ENCODE data around the gene NEU3. TPM values are rescaled to one million over a fixed set of nuclear protein-coding genes. Genes with fewer than 3 reads are reported as not detected.

Gene NEU3
- total RNA-seq, 3 donors from 2014 or later, result 6.0 to 8.5 (median 6.7) TPM

DNA sequence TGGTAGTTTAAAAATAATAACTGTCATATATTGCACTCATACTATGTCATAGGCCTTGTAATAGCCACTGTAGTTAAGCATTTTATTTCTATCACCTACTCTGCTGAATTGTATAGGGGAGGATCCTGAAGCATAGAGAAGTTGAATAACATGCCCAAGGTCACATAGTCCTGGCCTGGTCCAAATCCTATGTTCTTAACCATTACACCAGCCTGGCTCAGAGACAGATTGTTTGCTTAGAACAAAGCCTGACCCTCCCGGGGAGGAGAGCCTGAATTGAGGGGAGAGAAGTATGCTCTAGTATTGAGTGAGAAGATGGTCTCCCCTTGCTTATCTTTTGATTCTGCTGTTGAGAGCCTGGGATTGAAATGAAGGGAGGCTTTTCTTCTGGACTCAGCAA, 2.2 kb downstream of the NEU3 start:
- H3K36me3 ChIP-seq (ENCODE audit: low read depth), result no peaks in the 10 kb centered on the region
- no peak overlapping the region for H3K4me3 ChIP-seq
- intact Hi-C loops (cut with DNase I, micrococcal nuclease), result no loop called here
- no peaks in the 10 kb centered on the region for H3K9me3 ChIP-seq
- TF ChIP-seq CTCF (IDR thresholded peaks at IDR 0.05), result no peak
- H3K4me1 ChIP-seq (ENCODE audit: low read depth), result peaks cover 6% of the 10 kb centered on the region
- DNase-seq (no peak), ATAC-seq (no peak)

GRCh38 chr11:74992852-74993251, 4.1 kb downstream of the NEU3 start:
- Histone ChIP-seq H3K4me3 (no peak overlapping the region), H3K9me3 (no peaks in the 10 kb centered on the region), H3K36me3 (ENCODE audit: low read depth) (no peaks in the 10 kb centered on the region), H3K4me1 (ENCODE audit: low read depth) (peaks cover 6% of the 10 kb centered on the region)
- DNase-seq (no peak), ATAC-seq (no peak)
- intact Hi-C loops (cut with DNase I, micrococcal nuclease), result no loop called here
- TF ChIP-seq CTCF (IDR thresholded peaks at IDR 0.05), result no peak

- TF ChIP-seq CTCF (IDR thresholded peaks at IDR 0.05), result no peak
- Histone ChIP-seq H3K4me3 (no peak overlapping the region), H3K36me3 (ENCODE audit: low read depth) (no peaks in the 10 kb centered on the region), H3K9me3 (no peaks in the 10 kb centered on the region), H3K4me1 (ENCODE audit: low read depth) (no peaks in the 10 kb centered on the region)
- DNase-seq, result no peak
- no peak for ATAC-seq
- intact Hi-C loops (cut with DNase I, micrococcal nuclease), result no loop called here
Measured at GRCh38 chr11:75000975-75001354, 12.2 kb downstream of the NEU3 start.

GRCh38 chr11:75001686-75002085, 13.0 kb downstream of the NEU3 start:
- intact Hi-C loops (cut with DNase I, micrococcal nuclease), result no loop called here
- Histone ChIP-seq H3K36me3 (ENCODE audit: low read depth) (no peaks in the 10 kb centered on the region), H3K4me3 (no peak overlapping the region), H3K4me1 (ENCODE audit: low read depth) (no peaks in the 10 kb centered on the region), H3K9me3 (no peaks in the 10 kb centered on the region)
- TF ChIP-seq CTCF (IDR thresholded peaks at IDR 0.05), result no peak
- DNase-seq (no peak), ATAC-seq (no peak)

DNA sequence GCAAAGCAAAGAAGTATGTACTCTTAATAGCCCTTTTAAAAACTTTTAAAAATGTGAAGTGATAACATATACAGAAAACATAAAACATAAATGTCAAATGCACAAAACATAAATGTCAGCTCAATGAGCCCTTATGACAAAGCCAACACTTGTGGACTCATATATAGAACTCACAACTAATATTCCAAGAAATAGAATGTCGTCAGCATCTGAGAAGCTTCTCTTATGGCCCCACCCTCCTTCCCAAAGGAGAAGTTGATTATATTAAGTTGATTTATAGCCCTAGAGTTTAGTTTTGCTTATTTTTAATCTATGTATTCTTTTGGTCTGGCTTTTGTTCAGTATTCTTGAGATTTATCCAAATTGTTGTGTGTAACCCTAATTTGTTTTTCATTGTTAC, 13.8 kb downstream of the NEU3 start:
- TF ChIP-seq CTCF (IDR thresholded peaks at IDR 0.05), result no peak
- ATAC-seq (no peak), DNase-seq (no peak)
- H3K36me3 ChIP-seq (ENCODE audit: low read depth), result no peaks in the 10 kb centered on the region
- no peaks in the 10 kb centered on the region for H3K4me1 ChIP-seq (ENCODE audit: low read depth)
- no peak overlapping the region for H3K4me3 ChIP-seq
- intact Hi-C loops (cut with DNase I, micrococcal nuclease), result no loop called here
- no peaks in the 10 kb centered on the region for H3K9me3 ChIP-seq

GRCh38 chr11:75004215-75004614, 15.5 kb downstream of the NEU3 start:
- no peak for DNase-seq
- Histone ChIP-seq H3K9me3 (no peaks in the 10 kb centered on the region), H3K36me3 (ENCODE audit: low read depth) (no peaks in the 10 kb centered on the region), H3K4me3 (no peak overlapping the region), H3K4me1 (ENCODE audit: low read depth) (no peaks in the 10 kb centered on the region)
- ATAC-seq, result no peak
- TF ChIP-seq CTCF (IDR thresholded peaks at IDR 0.05), result no peak
- intact Hi-C loops (cut with DNase I, micrococcal nuclease), result no loop called here

Measured in mucosa of descending colon (tissue), 3 donors.